SJCRH30 (cell line): ENCODE data around the gene OPRM1. TPM values are rescaled to one million over a fixed set of nuclear protein-coding genes. Genes with fewer than 3 reads are reported as not detected.
"Not testable (repeated sequence)": the region's sequence is repeated elsewhere in the genome, so short reads cannot be mapped to it uniquely, and the experiment has no call there.

ENCODE experiments used
- DNase-seq, 2 experiments: peaks; one replicate each; pipeline ENCODE4 v3.0.0-alpha.2; 2015 to 2020
- H3K27ac ChIP-seq: fragments of 250-450 bp; sonication (Bioruptor Pico); 2 replicates; pipeline ENCODE4 v1.5.1; 2020; ENCODE audit warnings: mild to moderate bottlenecking, moderate library complexity
- H3K27me3 ChIP-seq: fragments of 250-450 bp; sonication (Bioruptor Pico); 2 replicates; pipeline ENCODE4 v1.5.1; 2020; ENCODE audit warnings: mild to moderate bottlenecking, moderate library complexity
- H3K36me3 ChIP-seq: fragments of 250-450 bp; sonication (Bioruptor Pico); 2 replicates; pipeline ENCODE4 v1.5.1; 2020; ENCODE audit warnings: mild to moderate bottlenecking, moderate library complexity
- H3K4me1 ChIP-seq: fragments of 250-450 bp; sonication (Bioruptor Pico); 2 replicates; pipeline ENCODE4 v1.5.1; 2020; ENCODE audit warnings: mild to moderate bottlenecking, moderate library complexity
- H3K4me3 ChIP-seq: fragments of 250-450 bp; sonication (Bioruptor Pico); 2 replicates; pipeline ENCODE4 v1.5.1; 2020; ENCODE audit warnings: mild to moderate bottlenecking, moderate library complexity
- H3K9me3 ChIP-seq: fragments of 250-450 bp; sonication (Bioruptor Pico); replicated peaks from 2 replicates; pipeline ENCODE4 v1.5.1; 2020; ENCODE audit warnings: mild to moderate bottlenecking, moderate library complexity
- total RNA-seq: library from RNA; depleted of rRNA; stranded (reverse); fragments of >200 nt; shearing (Covaris generic); gene quantifications from 2 replicates; pipeline ENCODE4 v1.2.3, GENCODE V29; 2014

Gene OPRM1
- total RNA-seq, 1 experiment from 2014 or later = not detected

GRCh38 chr6:154154389-154154967 lies 115.4 kb downstream of the OPRM1 start:
- H3K27me3 ChIP-seq = no peaks in the 10 kb centered on the region
- DNase-seq = peak; percentile 38 to 76
- H3K36me3 ChIP-seq = no peaks in the 10 kb centered on the region
- no peak overlapping the region for H3K27ac ChIP-seq
- H3K9me3 ChIP-seq = peaks cover 7% of the 10 kb centered on the region
- H3K4me1 ChIP-seq = peaks cover 10% of the 10 kb centered on the region; the same call in 1 of the 2 replicates
- H3K4me3 ChIP-seq = no peak overlapping the region

GRCh38 chr6:154156135-154156896 lies 117.3 kb downstream of the OPRM1 start:
- DNase-seq = peak; percentile 80 to 91

GRCh38 chr6:154157082-154157481 lies 118.0 kb downstream of the OPRM1 start:
- H3K4me3 ChIP-seq = no peak overlapping the region
- peaks cover 10% of the 10 kb centered on the region; the same call in 1 of the 2 replicates for H3K4me1 ChIP-seq
- H3K27me3 ChIP-seq = no peaks in the 10 kb centered on the region
- H3K9me3 ChIP-seq = peaks cover 7% of the 10 kb centered on the region
- H3K27ac ChIP-seq = no peak overlapping the region
- H3K36me3 ChIP-seq = no peaks in the 10 kb centered on the region
- DNase-seq = no peak

More at GRCh38 chr6:154156135-154156896, 117.3 kb downstream of the OPRM1 start:
- no peaks in the 10 kb centered on the region for H3K36me3 ChIP-seq
- H3K9me3 ChIP-seq = peaks cover 7% of the 10 kb centered on the region
- peaks cover 10% of the 10 kb centered on the region; the same call in 1 of the 2 replicates for H3K4me1 ChIP-seq
- H3K4me3 ChIP-seq = no peak overlapping the region
- no peak overlapping the region; the same call in 1 of the 2 replicates for H3K27ac ChIP-seq
- no peaks in the 10 kb centered on the region for H3K27me3 ChIP-seq

- Histone ChIP-seq H3K9me3 (peaks cover 7% of the 10 kb centered on the region), H3K4me3 (no peak overlapping the region), H3K36me3 (no peaks in the 10 kb centered on the region), H3K27ac (no peak overlapping the region), H3K27me3 (no peaks in the 10 kb centered on the region), H3K4me1 (peaks cover 10% of the 10 kb centered on the region; the same call in 1 of the 2 replicates)
- DNase-seq = no peak
Measured at GRCh38 chr6:154157706-154158105, 118.7 kb downstream of the OPRM1 start.

- DNase-seq = no peak
- Histone ChIP-seq H3K27me3 (no peaks in the 10 kb centered on the region), H3K4me3 (no peak overlapping the region), H3K9me3 (peaks cover 7% of the 10 kb centered on the region), H3K27ac (no peak overlapping the region), H3K36me3 (no peaks in the 10 kb centered on the region), H3K4me1 (0 out of 2 replicates have a peak, but pooled peaks cover 4% of the 10 kb centered on the region)
Measured at GRCh38 chr6:154159126-154159525, 120.1 kb downstream of the OPRM1 start.

GRCh38 chr6:154161689-154162088 lies 122.6 kb downstream of the OPRM1 start:
- H3K27me3 ChIP-seq = no peaks in the 10 kb centered on the region
- no peaks in the 10 kb centered on the region for H3K9me3 ChIP-seq
- H3K4me3 ChIP-seq = no peak overlapping the region
- no peaks in the 10 kb centered on the region for H3K36me3 ChIP-seq
- no peak for DNase-seq
- H3K27ac ChIP-seq = no peak overlapping the region
- H3K4me1 ChIP-seq = 0 out of 2 replicates have a peak, but pooled peaks cover under 1% of the 10 kb centered on the region

GRCh38 chr6:154164397-154164796 lies 125.4 kb downstream of the OPRM1 start:
- H3K27ac ChIP-seq = no peak overlapping the region
- DNase-seq = no peak
- H3K27me3 ChIP-seq = no peaks in the 10 kb centered on the region
- no peaks in the 10 kb centered on the region for H3K4me1 ChIP-seq
- H3K4me3 ChIP-seq = no peak overlapping the region
- no peaks in the 10 kb centered on the region for H3K9me3 ChIP-seq
- no peaks in the 10 kb centered on the region for H3K36me3 ChIP-seq

GRCh38 chr6:154165478-154165877 lies 126.4 kb downstream of the OPRM1 start:
- Histone ChIP-seq H3K36me3 (no peaks in the 10 kb centered on the region), H3K4me1 (no peaks in the 10 kb centered on the region), H3K4me3 (no peak overlapping the region), H3K9me3 (no peaks in the 10 kb centered on the region), H3K27ac (no peak overlapping the region), H3K27me3 (no peaks in the 10 kb centered on the region)
- no peak for DNase-seq

- no peak overlapping the region for H3K27ac ChIP-seq
- no peaks in the 10 kb centered on the region for H3K36me3 ChIP-seq
- H3K27me3 ChIP-seq = no peaks in the 10 kb centered on the region
- H3K4me3 ChIP-seq = no peak overlapping the region
- H3K4me1 ChIP-seq = no peaks in the 10 kb centered on the region
- H3K9me3 ChIP-seq = no peaks in the 10 kb centered on the region
- no peak for DNase-seq
Measured at GRCh38 chr6:154166140-154166539, 127.1 kb downstream of the OPRM1 start.

GRCh38 chr6:154167126-154167525 lies 128.1 kb downstream of the OPRM1 start:
- DNase-seq = no peak
- H3K27me3 ChIP-seq = no peaks in the 10 kb centered on the region
- no peak overlapping the region for H3K4me3 ChIP-seq
- H3K9me3 ChIP-seq = no peaks in the 10 kb centered on the region
- no peaks in the 10 kb centered on the region for H3K36me3 ChIP-seq
- no peak overlapping the region for H3K27ac ChIP-seq
- no peaks in the 10 kb centered on the region for H3K4me1 ChIP-seq

- H3K27me3 ChIP-seq = no peaks in the 10 kb centered on the region
- DNase-seq = no peak
Measured at GRCh38 chr6:154169193-154169847, 130.3 kb downstream of the OPRM1 start.

GRCh38 chr6:154170106-154170505 lies 131.1 kb downstream of the OPRM1 start:
- no peak for DNase-seq
- Histone ChIP-seq H3K4me1 (no peaks in the 10 kb centered on the region), H3K9me3 (no peaks in the 10 kb centered on the region), H3K27me3 (no peaks in the 10 kb centered on the region), H3K4me3 (no peak overlapping the region), H3K27ac (no peak overlapping the region), H3K36me3 (no peaks in the 10 kb centered on the region)

More at GRCh38 chr6:154169193-154169847, 130.3 kb downstream of the OPRM1 start:
- no peak overlapping the region for H3K4me3 ChIP-seq
- no peak overlapping the region for H3K27ac ChIP-seq
- no peaks in the 10 kb centered on the region for H3K36me3 ChIP-seq
- H3K4me1 ChIP-seq = no peaks in the 10 kb centered on the region
- H3K9me3 ChIP-seq = no peaks in the 10 kb centered on the region

- not testable (repeated sequence) for H3K4me3 ChIP-seq, H3K9me3 ChIP-seq, H3K27me3 ChIP-seq, H3K36me3 ChIP-seq, H3K4me1 ChIP-seq, H3K27ac ChIP-seq, DNase-seq
Measured at GRCh38 chr6:154172393-154172792, 133.4 kb downstream of the OPRM1 start.

GRCh38 chr6:154179434-154179833 lies 140.4 kb downstream of the OPRM1 start:
- no peak for DNase-seq
- no peaks in the 10 kb centered on the region for H3K4me1 ChIP-seq
- H3K4me3 ChIP-seq = no peak overlapping the region
- no peak overlapping the region for H3K27ac ChIP-seq
- no peaks in the 10 kb centered on the region for H3K27me3 ChIP-seq
- H3K9me3 ChIP-seq = no peaks in the 10 kb centered on the region; the same call in 1 of the 2 replicates
- H3K36me3 ChIP-seq = no peaks in the 10 kb centered on the region

- Histone ChIP-seq H3K36me3 (no peaks in the 10 kb centered on the region), H3K27me3 (no peaks in the 10 kb centered on the region), H3K4me1 (no peaks in the 10 kb centered on the region), H3K9me3 (no peaks in the 10 kb centered on the region; the same call in 1 of the 2 replicates), H3K27ac (no peak overlapping the region), H3K4me3 (no peak overlapping the region)
- DNase-seq = no peak
Measured at GRCh38 chr6:154187203-154187602, 148.2 kb downstream of the OPRM1 start.
